ENCODE measurements around the gene OR2V2.
"Not testable (repeated sequence)": the region's sequence is repeated elsewhere in the genome, so short reads cannot be mapped to it uniquely, and the experiment has no call there.

The OR2V2 gene

GRCh38 chr5:181118369-181118768, 29.0 kb upstream of the OR2V2 start:
- DNase-seq: no peak

- DNase-seq: no peak
These were observed 28.3 kb upstream of the OR2V2 start for GRCh38 chr5:181119105-181119504.

DNA sequence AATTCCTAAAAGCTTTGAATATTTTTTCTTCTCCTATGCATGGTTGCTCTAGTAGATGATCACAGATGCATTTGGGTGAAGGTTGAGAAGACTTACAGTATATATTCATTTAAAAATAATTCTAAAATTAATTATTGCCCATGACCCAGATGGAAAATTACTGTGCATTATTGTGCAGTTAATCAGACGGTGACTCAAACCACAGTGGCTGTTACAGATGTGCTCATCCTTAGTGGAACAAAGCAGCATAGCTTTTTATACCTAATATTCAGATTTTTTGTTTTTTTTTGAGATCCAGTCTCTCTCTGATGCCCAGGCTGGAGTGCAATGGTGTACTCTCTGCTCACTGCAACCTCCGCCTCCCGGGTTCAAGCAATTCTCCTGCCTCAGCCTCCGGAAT, 27.1 kb upstream of the OR2V2 start:
- no peak for DNase-seq

GRCh38 chr5:181120761-181121160, 26.6 kb upstream of the OR2V2 start:
- no peak for DNase-seq

DNA sequence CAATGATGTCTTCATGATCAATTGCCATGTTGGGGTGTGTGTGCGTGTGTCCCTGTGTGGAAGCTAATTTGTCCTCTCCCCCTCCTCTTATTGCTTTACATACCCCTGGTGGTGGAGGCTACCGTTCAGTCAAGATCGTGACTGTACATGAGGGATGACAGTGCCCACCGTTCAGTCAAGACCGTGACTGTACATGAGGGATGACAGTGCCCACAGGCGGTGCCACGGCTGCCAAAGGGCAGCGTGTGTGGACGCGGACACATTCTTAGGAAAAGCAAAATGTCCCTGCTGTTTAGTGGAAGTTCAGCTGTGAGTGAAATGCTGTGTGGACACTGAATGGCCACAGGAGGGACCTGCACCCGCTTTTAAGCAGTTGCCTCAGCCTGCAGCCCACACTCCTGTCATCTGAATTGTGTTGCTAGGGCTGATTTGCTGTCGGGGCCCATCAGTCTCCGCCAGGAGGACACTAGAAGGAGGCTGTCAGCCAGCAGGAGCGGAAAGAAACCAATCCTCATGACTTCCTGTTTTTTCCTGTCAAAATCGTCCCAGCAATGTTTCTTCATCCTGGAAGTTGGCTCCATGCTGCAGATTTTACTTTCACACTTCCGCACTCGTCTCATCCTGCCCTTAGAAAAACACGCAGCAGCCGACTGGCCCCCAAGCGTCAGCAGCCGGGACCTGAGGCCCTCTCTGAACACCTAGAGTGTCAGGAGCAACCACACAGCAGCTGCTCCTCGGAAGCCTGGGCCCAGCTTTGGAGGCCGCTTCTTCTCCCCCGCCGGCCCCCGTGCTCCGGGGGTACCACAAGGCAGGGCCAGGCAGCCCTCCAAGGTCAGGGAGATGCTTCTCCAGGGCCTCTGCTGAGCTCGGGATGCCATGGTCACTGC, 25.5 kb upstream of the OR2V2 start:
- DNase-seq: no peak

GRCh38 chr5:181124526-181124925, 22.9 kb upstream of the OR2V2 start:
- DNase-seq: no peak

- no peak for DNase-seq
These were observed 20.5 kb upstream of the OR2V2 start for GRCh38 chr5:181126841-181127240.

DNA sequence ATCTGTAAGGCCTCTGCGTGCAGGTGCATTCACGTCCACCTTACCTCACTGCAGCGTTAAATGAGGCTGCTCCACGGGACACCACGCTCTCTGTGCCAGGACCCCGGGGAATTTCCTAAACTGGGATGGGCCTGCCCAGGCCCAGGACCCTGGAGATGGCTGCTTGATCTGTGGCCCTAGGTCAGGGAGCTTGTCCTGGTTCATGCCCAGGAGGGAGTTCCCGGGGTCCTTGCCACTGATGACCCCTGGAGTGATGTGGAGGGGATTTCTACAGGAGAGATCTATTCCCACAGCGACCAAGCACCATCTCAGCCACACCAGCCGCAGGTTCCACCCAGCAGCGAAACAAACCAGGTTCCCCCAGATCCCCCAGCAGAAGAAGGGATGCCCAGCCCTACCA, 19.9 kb upstream of the OR2V2 start:
- DNase-seq: no peak

DNA sequence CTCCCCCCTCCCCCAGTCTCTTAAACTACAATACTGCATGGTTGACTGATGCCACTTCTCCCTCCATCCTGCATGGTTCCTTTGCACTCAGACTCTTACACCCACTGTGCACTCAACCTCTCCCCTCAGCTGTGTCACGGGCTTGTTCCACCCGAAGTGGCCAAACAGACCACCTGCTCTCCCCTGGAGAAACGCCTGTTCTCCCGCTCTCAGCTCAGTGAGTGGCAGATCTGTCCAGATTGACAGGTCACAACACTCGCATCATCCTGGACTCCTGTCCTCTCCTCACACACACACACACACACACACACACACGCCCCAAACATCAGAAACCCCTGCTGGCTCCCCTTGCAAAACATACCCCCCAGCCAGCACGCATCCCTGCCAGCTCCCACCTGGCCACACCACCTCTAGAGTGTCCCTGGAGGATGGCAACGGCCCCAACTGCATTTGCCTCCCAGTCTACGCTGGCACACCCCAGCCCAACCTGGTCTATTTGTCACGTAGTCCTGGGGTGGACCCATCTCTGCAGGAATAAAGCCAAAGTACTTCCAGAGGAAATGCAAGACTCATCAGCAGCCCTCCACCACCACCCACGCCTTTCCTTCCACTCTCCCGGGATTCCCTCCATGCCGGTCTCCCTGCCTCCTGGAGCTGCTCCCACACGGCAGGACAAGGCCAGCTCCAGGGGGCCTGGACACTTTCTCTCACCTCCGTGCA, 19.3 kb upstream of the OR2V2 start:
- DNase-seq: no peak

DNA sequence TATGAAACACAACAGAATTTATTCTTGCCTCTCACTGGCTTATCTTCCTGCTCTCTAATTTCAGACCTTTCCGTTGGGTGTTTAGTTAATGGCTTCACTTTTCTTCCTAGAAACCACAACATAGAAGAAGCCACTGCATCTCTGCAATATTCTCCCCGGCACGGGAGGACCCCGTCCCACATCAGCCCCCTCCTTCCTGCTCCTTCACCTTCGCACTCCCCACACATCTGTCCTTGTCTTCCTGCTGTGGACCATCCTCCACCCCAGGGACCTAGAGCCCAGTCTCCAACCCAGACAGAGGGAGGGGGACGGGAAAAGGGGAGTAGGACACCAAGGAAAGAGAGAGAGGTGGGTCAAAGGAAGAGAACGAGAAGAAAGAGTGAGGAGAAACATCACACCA, 17.8 kb upstream of the OR2V2 start:
- DNase-seq: no peak

GRCh38 chr5:181130081-181130480, 17.3 kb upstream of the OR2V2 start:
- DNase-seq: not testable (repeated sequence)

- no peak for DNase-seq
These were observed 16.4 kb upstream of the OR2V2 start, which contains the start of gene OR2V1 for GRCh38 chr5:181130832-181131496. Gene OR2V1 (minus strand): TSS chr5:181131169. CDS start chr5:181125304, 5,865 bp downstream.

- DNase-seq: no peak
These were observed 15.9 kb upstream of the OR2V2 start for GRCh38 chr5:181131514-181131913.

- no peak for DNase-seq
These were observed 14.3 kb upstream of the OR2V2 start for GRCh38 chr5:181133083-181133482.

DNA sequence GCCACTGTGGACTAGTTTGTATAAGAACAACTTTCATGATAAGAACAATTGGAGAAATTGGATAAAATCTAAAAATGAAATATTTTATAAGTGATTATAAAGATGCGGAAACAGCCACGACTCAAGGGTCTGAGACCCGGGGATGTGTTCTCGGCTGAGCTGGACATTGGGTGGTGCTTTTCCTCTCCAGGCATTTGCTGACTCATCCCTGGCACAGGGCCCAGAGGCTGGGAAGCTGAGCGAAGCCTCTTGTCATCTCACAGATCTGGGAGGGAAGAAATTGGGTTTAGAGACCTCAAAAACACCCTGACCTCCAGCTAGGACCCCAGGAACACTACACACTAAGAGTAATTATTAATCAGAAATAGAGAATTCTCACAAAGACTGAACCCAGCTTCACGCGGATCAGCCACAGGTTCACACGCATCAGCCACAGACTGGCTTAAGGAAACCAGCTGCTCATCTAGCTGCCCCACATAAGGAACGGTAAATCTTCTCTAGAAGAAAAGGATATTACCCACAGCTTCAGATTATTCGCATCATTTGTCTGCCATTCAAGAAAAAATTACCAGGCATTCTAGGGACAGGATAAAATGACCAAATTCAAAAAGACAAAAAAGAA, 13.7 kb upstream of the OR2V2 start:
- DNase-seq: no peak

- DNase-seq: no peak
These were observed 13.1 kb upstream of the OR2V2 start for GRCh38 chr5:181134259-181134658.

- DNase-seq: no peak
These were observed 10.9 kb upstream of the OR2V2 start for GRCh38 chr5:181136361-181136955.

GRCh38 chr5:181138258-181138657, 9.1 kb upstream of the OR2V2 start:
- no peak for DNase-seq

DNA sequence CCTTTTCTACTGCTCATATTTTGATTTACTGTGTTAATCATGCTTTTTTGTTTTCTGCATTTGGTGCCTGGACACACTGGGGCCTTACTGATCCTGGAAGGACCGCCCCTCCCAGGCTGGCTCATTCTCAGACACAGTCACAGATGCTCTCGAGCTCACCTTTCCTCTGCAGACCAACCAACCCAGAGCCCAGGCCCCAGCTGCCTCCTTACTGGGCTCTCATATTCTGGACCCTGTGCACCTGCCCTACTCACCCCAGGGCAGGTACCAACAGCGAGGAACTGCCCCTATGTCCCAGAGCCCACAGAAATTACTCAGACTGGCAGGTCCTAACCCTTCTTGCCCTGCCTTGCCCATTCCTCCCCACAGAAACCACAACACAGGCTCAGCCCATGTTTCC, 6.6 kb upstream of the OR2V2 start:
- no peak for DNase-seq

DNA sequence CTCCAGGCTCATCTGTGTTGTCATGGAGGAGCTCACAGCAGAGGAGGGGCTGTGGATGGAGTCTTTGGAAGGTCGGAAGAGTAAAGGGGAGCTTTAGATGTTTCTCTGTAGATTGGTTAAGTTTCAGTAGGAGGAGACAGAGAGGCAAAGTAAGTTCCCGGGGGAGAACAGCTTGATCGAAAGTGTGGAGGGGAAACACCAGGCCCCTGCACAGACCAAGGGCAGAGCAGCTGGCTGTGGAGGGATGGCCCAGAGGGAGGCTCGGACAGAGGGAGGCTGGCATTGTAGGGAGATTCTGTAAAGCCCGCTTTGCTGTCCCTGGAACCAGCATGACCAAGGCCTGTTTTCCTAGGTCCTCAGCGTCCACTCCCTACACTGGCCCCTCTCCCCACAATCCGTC, 5.3 kb upstream of the OR2V2 start:
- no peak for DNase-seq

- DNase-seq: no peak
These were observed 2.3 kb upstream of the OR2V2 start for GRCh38 chr5:181145133-181145532.

GRCh38 chr5:181149355-181149754, 2.0 kb downstream of the OR2V2 start:
- DNase-seq: no peak

All from central memory CD4-positive, alpha-beta T cell (primary cell).